Stimulated activated CD8-positive, alpha-beta memory T cell treated with anti-CD3 and anti-CD28 coated beads, Interleukin-7, amount 100 ng/mL, for 24 hours (primary cell): Measurements from ENCODE around the gene CAVIN2.

ENCODE experiments used
- DNase-seq: peaks from one replicate; pipeline ENCODE4 v3.0.0-alpha.2; 2020; ENCODE audit warnings: low read depth

CAVIN2 gene

GRCh38 chr2:191864628-191865374, 17.9 kb upstream of the CAVIN2 start:
- DNase-seq = no peak

GRCh38 chr2:191863988-191864387, 17.1 kb upstream of the CAVIN2 start:
- no peak for DNase-seq

GRCh38 chr2:191862156-191862775, 15.4 kb upstream of the CAVIN2 start:
- no peak for DNase-seq

GRCh38 chr2:191860760-191861466, 14.0 kb upstream of the CAVIN2 start:
- DNase-seq = no peak

GRCh38 chr2:191859681-191860080, 12.8 kb upstream of the CAVIN2 start:
- no peak for DNase-seq

- DNase-seq = no peak
Observed at GRCh38 chr2:191857886-191858285, 11.0 kb upstream of the CAVIN2 start.

GRCh38 chr2:191857259-191857805, 10.4 kb upstream of the CAVIN2 start:
- no peak for DNase-seq

- DNase-seq = no peak
Observed at GRCh38 chr2:191856111-191856876, 9.4 kb upstream of the CAVIN2 start.

GRCh38 chr2:191855382-191855781, 8.5 kb upstream of the CAVIN2 start:
- DNase-seq = no peak

- no peak for DNase-seq
Observed at GRCh38 chr2:191854382-191855372, 7.8 kb upstream of the CAVIN2 start.

GRCh38 chr2:191853843-191854242, 7.0 kb upstream of the CAVIN2 start:
- DNase-seq = no peak

- no peak for DNase-seq
Observed at GRCh38 chr2:191851158-191851557, 4.3 kb upstream of the CAVIN2 start.

GRCh38 chr2:191848771-191849767, 2.2 kb upstream of the CAVIN2 start:
- DNase-seq = no peak

- no peak for DNase-seq
Observed at GRCh38 chr2:191847764-191848163, 876 bp upstream of the CAVIN2 start.

GRCh38 chr2:191845876-191846514, 893 bp downstream of the CAVIN2 start:
- no peak for DNase-seq

- no peak for DNase-seq
Observed at GRCh38 chr2:191845248-191845715, 1.6 kb downstream of the CAVIN2 start.

- DNase-seq = no peak
Observed at GRCh38 chr2:191844706-191845105, 2.2 kb downstream of the CAVIN2 start.

- no peak for DNase-seq
Observed at GRCh38 chr2:191840921-191841320, 6.0 kb downstream of the CAVIN2 start.
